ENCODE data around the gene PCBP3.

Gene PCBP3

GRCh38 chr21:45935628-45936027 lies 292.1 kb downstream of the PCBP3 start:
- no peaks in the 10 kb centered on the region for H3F3A ChIP-seq (ENCODE audit: insufficient read depth)
- H3K9ac ChIP-seq (ENCODE audit: low read length) = no peak overlapping the region
- H4K20me1 ChIP-seq (ENCODE audit: low read depth, low read length) = no peaks in the 10 kb centered on the region
- no peak overlapping the region for H3K4me3 ChIP-seq (ENCODE audit: insufficient read depth, low read length, poor library complexity, severe bottlenecking)
- H3K27ac ChIP-seq (ENCODE audit: low read depth, low read length) = no peak overlapping the region
- no peaks in the 10 kb centered on the region for H3K36me3 ChIP-seq (ENCODE audit: low read length)
- no peak overlapping the region for H2AFZ ChIP-seq (ENCODE audit: low read depth, low read length, severe bottlenecking)
- H3K4me2 ChIP-seq (ENCODE audit: low read depth, low read length, poor library complexity, severe bottlenecking) = no peak overlapping the region
- no peaks in the 10 kb centered on the region for H3K9me2 ChIP-seq (replicated peaks; ENCODE audit: insufficient read depth, low read length)
- TF ChIP-seq EZH2phosphoT487 (conservative IDR thresholded peaks at IDR 0.05; ENCODE audit: low read length) (no peak), CTCF (IDR thresholded peaks at IDR 0.05; ENCODE audit: insufficient read depth, low read length, poor library complexity, severe bottlenecking) (no peak)
- H3K79me2 ChIP-seq (ENCODE audit: insufficient read depth, low read length) = no peaks in the 10 kb centered on the region
- H3K9me3 ChIP-seq (ENCODE audit: insufficient read depth, low read length) = no peaks in the 10 kb centered on the region
- H3K27me3 ChIP-seq (ENCODE audit: low read length) = no peaks in the 10 kb centered on the region

GRCh38 chr21:45937721-45938452 lies 294.4 kb downstream of the PCBP3 start:
- Histone ChIP-seq H3F3A (ENCODE audit: insufficient read depth) (no peaks in the 10 kb centered on the region), H2AFZ (ENCODE audit: low read depth, low read length, severe bottlenecking) (no peak overlapping the region), H3K9me3 (ENCODE audit: insufficient read depth, low read length) (no peaks in the 10 kb centered on the region), H3K9me2 (replicated peaks; ENCODE audit: insufficient read depth, low read length) (no peaks in the 10 kb centered on the region), H3K4me3 (ENCODE audit: insufficient read depth, low read length, poor library complexity, severe bottlenecking) (no peak overlapping the region), H3K27me3 (ENCODE audit: low read length) (no peaks in the 10 kb centered on the region), H3K27ac (ENCODE audit: low read depth, low read length) (no peak overlapping the region), H3K36me3 (ENCODE audit: low read length) (no peaks in the 10 kb centered on the region), H4K20me1 (ENCODE audit: low read depth, low read length) (no peaks in the 10 kb centered on the region), H3K4me2 (ENCODE audit: low read depth, low read length, poor library complexity, severe bottlenecking) (no peak overlapping the region), H3K79me2 (ENCODE audit: insufficient read depth, low read length) (no peaks in the 10 kb centered on the region), H3K9ac (ENCODE audit: low read length) (no peak overlapping the region)
- TF ChIP-seq CTCF (IDR thresholded peaks at IDR 0.05; ENCODE audit: insufficient read depth, low read length, poor library complexity, severe bottlenecking) (no peak), EZH2phosphoT487 (conservative IDR thresholded peaks at IDR 0.05; ENCODE audit: low read length) (no peak)

GRCh38 chr21:45938453-45938755 lies 294.9 kb downstream of the PCBP3 start:
- Histone ChIP-seq H3K9me3 (ENCODE audit: insufficient read depth, low read length) (no peaks in the 10 kb centered on the region), H3K9me2 (replicated peaks; ENCODE audit: insufficient read depth, low read length) (no peaks in the 10 kb centered on the region), H4K20me1 (ENCODE audit: low read depth, low read length) (no peaks in the 10 kb centered on the region), H3K4me3 (ENCODE audit: insufficient read depth, low read length, poor library complexity, severe bottlenecking) (no peak overlapping the region), H3K27me3 (ENCODE audit: low read length) (no peaks in the 10 kb centered on the region), H3K27ac (ENCODE audit: low read depth, low read length) (no peak overlapping the region), H3K36me3 (ENCODE audit: low read length) (no peaks in the 10 kb centered on the region), H3F3A (ENCODE audit: insufficient read depth) (no peaks in the 10 kb centered on the region), H3K9ac (ENCODE audit: low read length) (no peak overlapping the region), H3K79me2 (ENCODE audit: insufficient read depth, low read length) (no peaks in the 10 kb centered on the region), H2AFZ (ENCODE audit: low read depth, low read length, severe bottlenecking) (no peak overlapping the region), H3K4me2 (ENCODE audit: low read depth, low read length, poor library complexity, severe bottlenecking) (no peak overlapping the region)
- TF ChIP-seq EZH2phosphoT487 (conservative IDR thresholded peaks at IDR 0.05; ENCODE audit: low read length) (no peak), CTCF (IDR thresholded peaks at IDR 0.05; ENCODE audit: insufficient read depth, low read length, poor library complexity, severe bottlenecking) (no peak)

Measured in SU-DHL-6 (cell line).